Measurements from ENCODE around the gene NCKAP1.
"Not testable (repeated sequence)": the region's sequence is repeated elsewhere in the genome, so short reads cannot be mapped to it uniquely, and the experiment has no call there.

NCKAP1 gene

GRCh38 chr2:183060571-183061231 is 22.4 kb upstream of the NCKAP1 start:
- H3K27ac ChIP-seq (ENCODE audit: low read depth, low read length, severe bottlenecking), result no peak overlapping the region
- 93 to 95% methylated on average over 12 of the region's 14 CpGs for WGBS, 2 experiments (ENCODE audit: insufficient coverage in 2 of 2)
- no peak overlapping the region for H3K4me3 ChIP-seq (ENCODE audit: extremely low read depth, insufficient read depth, low read length, poor library complexity, severe bottlenecking)
- no peaks in the 10 kb centered on the region for H3K4me1 ChIP-seq (ENCODE audit: control insufficient read depth, insufficient read depth, low read length, poor library complexity, severe bottlenecking)
- no peaks in the 10 kb centered on the region for H3K36me3 ChIP-seq (ENCODE audit: control insufficient read depth, insufficient read depth, low read length)
- no peaks in the 10 kb centered on the region for H3K9me3 ChIP-seq (ENCODE audit: control insufficient read depth, low read length)

- Histone ChIP-seq H3K4me3 (ENCODE audit: extremely low read depth, insufficient read depth, low read length, poor library complexity, severe bottlenecking) (no peak overlapping the region), H3K9me3 (ENCODE audit: control insufficient read depth, low read length) (no peaks in the 10 kb centered on the region), H3K4me1 (ENCODE audit: control insufficient read depth, insufficient read depth, low read length, poor library complexity, severe bottlenecking) (no peaks in the 10 kb centered on the region), H3K36me3 (ENCODE audit: control insufficient read depth, insufficient read depth, low read length) (no peaks in the 10 kb centered on the region), H3K27ac (ENCODE audit: low read depth, low read length, severe bottlenecking) (no peak overlapping the region)
- no CpG with 5 or more reads among the region's 1 CpG for WGBS, 2 experiments (ENCODE audit: insufficient coverage in 2 of 2)
These were observed 21.3 kb upstream of the NCKAP1 start for GRCh38 chr2:183059561-183059960.

DNA sequence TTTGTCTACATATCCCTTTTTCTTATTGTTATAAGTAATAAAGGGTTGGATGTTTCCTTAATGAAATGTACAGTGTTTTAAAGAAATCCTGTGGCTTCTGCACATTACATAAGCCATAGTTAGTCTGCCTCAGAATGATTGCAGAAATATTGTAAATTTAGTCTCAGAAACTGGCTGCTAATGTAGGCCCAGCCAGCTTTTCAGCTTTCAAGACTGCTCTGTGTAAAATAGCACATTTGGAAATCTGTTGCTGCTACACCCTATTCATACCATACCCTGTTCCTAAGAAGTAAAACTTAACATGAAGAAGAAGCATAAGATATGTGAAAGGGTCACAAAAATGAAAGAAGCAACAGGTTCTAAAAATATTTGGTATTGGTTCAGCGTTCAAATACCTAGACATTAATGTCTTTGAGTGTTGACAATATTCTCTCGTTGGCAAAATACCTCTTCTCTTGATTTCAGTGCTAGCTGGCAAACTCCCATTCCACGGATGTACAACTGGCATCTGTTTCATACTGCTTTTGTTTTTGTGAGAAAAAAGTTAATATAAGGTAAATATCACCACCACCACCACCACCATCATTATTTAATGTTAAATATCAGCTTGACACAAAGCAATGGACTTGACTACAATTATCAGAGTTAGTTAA is 19.2 kb upstream of the NCKAP1 start:
- H3K27ac ChIP-seq (ENCODE audit: low read depth, low read length, severe bottlenecking), result no peak overlapping the region
- no peaks in the 10 kb centered on the region for H3K9me3 ChIP-seq (ENCODE audit: control insufficient read depth, low read length)
- no peak overlapping the region for H3K4me3 ChIP-seq (ENCODE audit: extremely low read depth, insufficient read depth, low read length, poor library complexity, severe bottlenecking)
- H3K36me3 ChIP-seq (ENCODE audit: control insufficient read depth, insufficient read depth, low read length), result no peaks in the 10 kb centered on the region
- WGBS, 2 experiments (ENCODE audit: insufficient coverage in 2 of 2), result 100% methylated on average over 2 of the region's 3 CpGs; no CpG with 5 or more reads in 1 of the 2 experiments
- no peaks in the 10 kb centered on the region for H3K4me1 ChIP-seq (ENCODE audit: control insufficient read depth, insufficient read depth, low read length, poor library complexity, severe bottlenecking)

DNA sequence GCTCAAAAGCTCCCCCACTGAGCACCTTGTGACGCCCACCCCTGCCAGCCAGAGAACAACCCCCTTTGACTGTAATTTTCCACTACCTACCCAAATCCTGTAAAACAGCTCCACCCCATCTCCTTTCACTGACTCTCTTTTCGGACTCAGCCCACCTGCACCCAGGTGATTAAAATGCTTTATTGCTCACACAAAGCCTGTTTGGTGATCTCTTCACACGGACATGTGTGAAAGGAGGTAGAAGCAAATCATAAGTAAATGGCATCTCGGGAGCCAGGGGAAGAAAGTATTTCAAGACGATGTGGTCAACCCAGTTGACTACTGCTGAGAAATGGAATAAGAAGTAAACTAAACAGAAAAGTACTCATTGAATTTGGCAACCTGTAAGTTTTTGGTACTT is 11.2 kb upstream of the NCKAP1 start:
- Histone ChIP-seq H3K9me3 (ENCODE audit: control insufficient read depth, low read length) (no peaks in the 10 kb centered on the region), H3K4me3 (ENCODE audit: extremely low read depth, insufficient read depth, low read length, poor library complexity, severe bottlenecking) (no peak overlapping the region), H3K4me1 (ENCODE audit: control insufficient read depth, insufficient read depth, low read length, poor library complexity, severe bottlenecking) (no peaks in the 10 kb centered on the region), H3K36me3 (ENCODE audit: control insufficient read depth, insufficient read depth, low read length) (no peaks in the 10 kb centered on the region), H3K27ac (ENCODE audit: low read depth, low read length, severe bottlenecking) (no peak overlapping the region)
- WGBS, 2 experiments (ENCODE audit: insufficient coverage in 2 of 2), result 52 to 62% methylated on average over 4 to 5 of the region's 5 CpGs

DNA sequence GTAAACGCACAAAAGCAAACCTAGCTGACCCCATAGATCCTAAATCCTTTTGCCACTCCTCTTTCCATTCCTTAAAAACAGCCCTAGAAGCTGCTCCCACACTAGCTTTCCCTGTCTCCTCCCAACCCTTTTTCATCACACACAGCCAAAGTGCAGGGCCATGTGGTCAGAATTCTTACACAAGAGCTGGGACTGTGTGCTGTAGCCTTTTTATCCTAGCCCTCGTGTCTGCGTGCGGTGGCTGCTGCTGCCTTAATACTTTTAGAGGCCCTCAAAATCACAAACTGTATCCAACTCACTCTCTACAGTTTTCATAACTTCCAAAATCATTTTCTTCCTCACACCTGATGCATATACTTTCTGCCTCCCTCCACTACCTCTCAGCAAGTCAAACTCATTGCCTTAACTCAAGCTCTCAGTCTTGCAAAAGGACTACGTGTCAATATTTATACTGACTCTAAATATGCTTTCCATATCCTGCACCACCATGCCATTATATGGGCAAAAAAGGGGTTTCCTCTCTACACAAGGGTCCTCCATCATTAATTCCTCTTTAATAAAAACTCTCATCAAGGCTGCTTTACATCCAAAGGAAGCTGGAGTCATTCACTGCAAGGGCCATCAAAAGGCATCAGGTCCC is 9.3 kb upstream of the NCKAP1 start:
- H3K4me1 ChIP-seq (ENCODE audit: control insufficient read depth, insufficient read depth, low read length, poor library complexity, severe bottlenecking); H3K9me3 ChIP-seq (ENCODE audit: control insufficient read depth, low read length); H3K36me3 ChIP-seq (ENCODE audit: control insufficient read depth, insufficient read depth, low read length); H3K27ac ChIP-seq (ENCODE audit: low read depth, low read length, severe bottlenecking); H3K4me3 ChIP-seq (ENCODE audit: extremely low read depth, insufficient read depth, low read length, poor library complexity, severe bottlenecking): not testable (repeated sequence)
- WGBS, 2 experiments (ENCODE audit: insufficient coverage in 2 of 2), result 85 to 88% methylated on average over 5 of the region's 5 CpGs

DNA sequence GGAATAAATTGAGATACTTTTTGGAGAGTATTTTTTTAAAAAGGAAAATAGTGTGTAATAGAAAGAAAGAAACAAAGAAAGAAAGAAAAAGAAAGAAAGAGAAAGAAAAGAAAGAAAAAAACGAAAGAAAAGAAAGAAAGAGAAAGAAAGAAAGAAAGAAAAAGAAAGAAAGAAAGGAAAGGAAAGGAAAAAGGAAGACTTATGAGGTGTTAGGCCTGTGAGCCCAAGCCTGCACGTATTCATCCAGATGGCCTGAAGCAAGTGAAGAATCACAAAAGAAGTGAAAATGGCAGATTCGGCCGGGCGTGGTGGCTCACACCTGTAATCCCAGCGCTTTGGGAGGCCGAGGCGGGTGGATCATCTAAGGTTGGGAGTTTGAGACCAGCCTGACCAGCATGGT is 5.3 kb upstream of the NCKAP1 start:
- not testable (repeated sequence) for H3K4me1 ChIP-seq (ENCODE audit: control insufficient read depth, insufficient read depth, low read length, poor library complexity, severe bottlenecking); H3K36me3 ChIP-seq (ENCODE audit: control insufficient read depth, insufficient read depth, low read length); H3K4me3 ChIP-seq (ENCODE audit: extremely low read depth, insufficient read depth, low read length, poor library complexity, severe bottlenecking); H3K27ac ChIP-seq (ENCODE audit: low read depth, low read length, severe bottlenecking); H3K9me3 ChIP-seq (ENCODE audit: control insufficient read depth, low read length)
- 93 to 97% methylated on average over 4 to 8 of the region's 8 CpGs for WGBS, 2 experiments (ENCODE audit: insufficient coverage in 2 of 2)

DNA sequence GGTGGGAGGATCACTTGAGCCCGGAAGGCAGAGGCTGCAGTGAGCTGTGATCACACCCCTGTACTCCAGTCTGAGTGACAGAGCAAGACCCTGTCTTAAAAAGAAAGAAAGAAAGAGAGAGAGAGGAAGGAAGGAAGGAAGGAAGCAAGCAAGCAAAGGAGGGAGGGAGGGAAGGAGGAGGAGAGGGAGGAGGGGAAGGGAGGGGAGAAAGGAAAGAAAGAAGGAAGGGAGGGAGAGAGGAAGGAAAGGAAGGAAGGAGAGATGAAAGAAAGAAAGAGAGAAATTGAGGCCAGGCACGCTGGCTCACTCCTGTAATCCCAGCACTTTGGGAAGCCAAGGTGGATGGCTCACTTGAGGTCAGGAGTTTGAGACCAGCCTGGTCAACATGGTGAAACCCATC is 2.3 kb upstream of the NCKAP1 start:
- no peak overlapping the region for H3K4me3 ChIP-seq (ENCODE audit: extremely low read depth, insufficient read depth, low read length, poor library complexity, severe bottlenecking)
- H3K27ac ChIP-seq (ENCODE audit: low read depth, low read length, severe bottlenecking), result no peak overlapping the region
- H3K9me3 ChIP-seq (ENCODE audit: control insufficient read depth, low read length), result no peaks in the 10 kb centered on the region
- H3K4me1 ChIP-seq (ENCODE audit: control insufficient read depth, insufficient read depth, low read length, poor library complexity, severe bottlenecking), result no peaks in the 10 kb centered on the region
- WGBS, 2 experiments (ENCODE audit: insufficient coverage in 2 of 2), result 100% methylated on average over 1 to 2 of the region's 2 CpGs
- H3K36me3 ChIP-seq (ENCODE audit: control insufficient read depth, insufficient read depth, low read length), result no peaks in the 10 kb centered on the region

GRCh38 chr2:183037553-183038340 is 510 bp downstream of the NCKAP1 start:
- WGBS, 2 experiments (ENCODE audit: insufficient coverage in 2 of 2), result 0% methylated on average over 40 to 77 of the region's 91 CpGs

GRCh38 chr2:183037074-183037552 is 1.1 kb downstream of the NCKAP1 start:
- WGBS, 2 experiments (ENCODE audit: insufficient coverage in 2 of 2), result 0% methylated on average over 1 of the region's 4 CpGs; no CpG with 5 or more reads in 1 of the 2 experiments
- no peaks in the 10 kb centered on the region for H3K36me3 ChIP-seq (ENCODE audit: control insufficient read depth, insufficient read depth, low read length)
- peaks cover 12% of the 10 kb centered on the region for H3K4me1 ChIP-seq (ENCODE audit: control insufficient read depth, insufficient read depth, low read length, poor library complexity, severe bottlenecking)
- peak overlapping the region; percentile 95 for H3K27ac ChIP-seq (ENCODE audit: low read depth, low read length, severe bottlenecking)
- H3K9me3 ChIP-seq (ENCODE audit: control insufficient read depth, low read length), result no peaks in the 10 kb centered on the region
- H3K4me3 ChIP-seq (ENCODE audit: extremely low read depth, insufficient read depth, low read length, poor library complexity, severe bottlenecking), result peak overlapping the region; percentile 70

More at GRCh38 chr2:183037553-183038340, 510 bp downstream of the NCKAP1 start:
- Histone ChIP-seq H3K4me1 (ENCODE audit: control insufficient read depth, insufficient read depth, low read length, poor library complexity, severe bottlenecking) (peaks cover 6% of the 10 kb centered on the region), H3K27ac (ENCODE audit: low read depth, low read length, severe bottlenecking) (peak overlapping the region; percentile 95), H3K36me3 (ENCODE audit: control insufficient read depth, insufficient read depth, low read length) (no peaks in the 10 kb centered on the region), H3K4me3 (ENCODE audit: extremely low read depth, insufficient read depth, low read length, poor library complexity, severe bottlenecking) (peak overlapping the region; percentile 70), H3K9me3 (ENCODE audit: control insufficient read depth, low read length) (no peaks in the 10 kb centered on the region)

- Histone ChIP-seq H3K36me3 (ENCODE audit: control insufficient read depth, insufficient read depth, low read length) (no peaks in the 10 kb centered on the region), H3K4me1 (ENCODE audit: control insufficient read depth, insufficient read depth, low read length, poor library complexity, severe bottlenecking) (peaks cover 19% of the 10 kb centered on the region), H3K4me3 (ENCODE audit: extremely low read depth, insufficient read depth, low read length, poor library complexity, severe bottlenecking) (peak overlapping the region; percentile 70), H3K9me3 (ENCODE audit: control insufficient read depth, low read length) (no peaks in the 10 kb centered on the region), H3K27ac (ENCODE audit: low read depth, low read length, severe bottlenecking) (no peak overlapping the region)
- WGBS, 2 experiments (ENCODE audit: insufficient coverage in 2 of 2), result no CpG with 5 or more reads among the region's 2 CpGs
These were observed 2.1 kb downstream of the NCKAP1 start for GRCh38 chr2:183035954-183036669.

All from mesodermal cell (in vitro differentiated cells).